Stimulated activated CD8-positive, alpha-beta memory T cell treated with anti-CD3 and anti-CD28 coated beads, Interleukin-2, amount 100 ng/mL, for 1 hour (primary cell): ENCODE results near the gene PDCD2L.
"Not testable (repeated sequence)": the region's sequence is repeated elsewhere in the genome, so short reads cannot be mapped to it uniquely, and the experiment has no call there.

Experiments
- DNase-seq, 2 donors: peaks; one replicate each; pipeline ENCODE4 v3.0.0-alpha.2; 2020; ENCODE audit warnings: low read depth in 2 of 2

The PDCD2L gene, protein sequence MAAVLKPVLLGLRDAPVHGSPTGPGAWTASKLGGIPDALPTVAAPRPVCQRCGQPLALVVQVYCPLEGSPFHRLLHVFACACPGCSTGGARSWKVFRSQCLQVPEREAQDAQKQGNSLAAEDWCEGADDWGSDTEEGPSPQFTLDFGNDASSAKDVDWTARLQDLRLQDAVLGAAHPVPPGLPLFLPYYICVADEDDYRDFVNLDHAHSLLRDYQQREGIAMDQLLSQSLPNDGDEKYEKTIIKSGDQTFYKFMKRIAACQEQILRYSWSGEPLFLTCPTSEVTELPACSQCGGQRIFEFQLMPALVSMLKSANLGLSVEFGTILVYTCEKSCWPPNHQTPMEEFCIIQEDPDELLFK

GRCh38 chr19:34404109-34404909 is at the start of gene PDCD2L:
Gene PDCD2L, plus strand, starts transcription at chr19:34404399. Its CDS starts 32 bp downstream, at chr19:34404431.
- DNase-seq = peak; percentile 76 to 91

DNA sequence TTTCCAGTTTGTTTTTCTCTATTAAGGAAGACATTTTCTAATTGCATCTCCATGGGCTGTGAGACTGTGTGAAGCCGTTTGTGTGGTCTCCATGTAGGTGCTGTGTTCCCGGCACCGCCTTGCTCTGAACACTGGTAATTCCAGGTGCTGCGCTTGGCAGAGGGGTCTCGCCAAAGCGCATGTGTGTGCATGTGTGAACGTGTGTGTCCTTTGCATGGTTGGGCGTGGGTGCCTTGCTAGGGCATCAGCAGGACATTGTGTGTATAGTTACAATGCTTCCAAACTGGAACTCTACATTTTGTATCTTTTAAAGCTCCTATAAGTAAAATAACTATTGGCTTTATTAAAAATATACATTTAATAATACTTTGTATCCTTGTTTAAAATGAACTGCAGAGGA is 49.0 kb upstream of the PDCD2L start:
- DNase-seq = no peak

DNA sequence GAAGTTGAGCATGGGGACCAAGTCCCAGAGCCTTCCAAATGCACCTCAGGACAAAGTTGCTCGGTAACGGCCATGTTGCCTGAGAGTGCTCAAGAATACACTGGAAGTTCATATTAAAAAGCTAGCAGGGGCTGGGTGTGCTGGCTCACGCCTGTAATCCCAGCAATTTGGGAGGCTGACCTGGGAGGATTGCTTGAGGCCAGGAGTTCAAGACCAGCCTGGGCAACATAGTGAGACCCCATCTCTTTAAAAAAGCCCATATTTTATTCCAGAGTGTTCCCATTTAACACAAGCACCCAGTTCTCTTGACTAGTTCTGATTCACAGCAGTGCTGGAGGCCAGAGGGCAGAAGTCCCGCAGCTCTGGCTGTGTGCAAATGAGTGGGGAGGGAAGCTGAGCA is 47.3 kb upstream of the PDCD2L start:
- DNase-seq = no peak

DNA sequence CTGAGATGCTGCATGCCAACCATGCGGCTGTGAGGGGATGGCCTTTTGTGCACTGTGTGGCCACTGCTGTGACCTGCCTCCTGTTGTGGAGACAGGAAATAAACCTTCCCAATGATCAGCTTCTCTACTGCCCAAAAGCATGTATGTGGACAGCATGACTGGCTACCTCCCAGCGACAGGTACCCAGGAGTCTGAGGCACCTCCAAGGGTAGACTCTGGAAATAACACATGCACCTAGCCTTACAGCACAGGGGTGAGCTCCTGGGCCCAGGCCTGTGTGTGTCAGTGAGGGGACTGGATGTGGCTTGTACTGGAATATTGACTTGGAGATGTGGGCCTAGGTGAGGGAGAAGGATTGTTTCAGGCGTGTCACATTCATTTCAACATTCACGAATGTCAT is 46.8 kb upstream of the PDCD2L start:
- DNase-seq = no peak

DNA sequence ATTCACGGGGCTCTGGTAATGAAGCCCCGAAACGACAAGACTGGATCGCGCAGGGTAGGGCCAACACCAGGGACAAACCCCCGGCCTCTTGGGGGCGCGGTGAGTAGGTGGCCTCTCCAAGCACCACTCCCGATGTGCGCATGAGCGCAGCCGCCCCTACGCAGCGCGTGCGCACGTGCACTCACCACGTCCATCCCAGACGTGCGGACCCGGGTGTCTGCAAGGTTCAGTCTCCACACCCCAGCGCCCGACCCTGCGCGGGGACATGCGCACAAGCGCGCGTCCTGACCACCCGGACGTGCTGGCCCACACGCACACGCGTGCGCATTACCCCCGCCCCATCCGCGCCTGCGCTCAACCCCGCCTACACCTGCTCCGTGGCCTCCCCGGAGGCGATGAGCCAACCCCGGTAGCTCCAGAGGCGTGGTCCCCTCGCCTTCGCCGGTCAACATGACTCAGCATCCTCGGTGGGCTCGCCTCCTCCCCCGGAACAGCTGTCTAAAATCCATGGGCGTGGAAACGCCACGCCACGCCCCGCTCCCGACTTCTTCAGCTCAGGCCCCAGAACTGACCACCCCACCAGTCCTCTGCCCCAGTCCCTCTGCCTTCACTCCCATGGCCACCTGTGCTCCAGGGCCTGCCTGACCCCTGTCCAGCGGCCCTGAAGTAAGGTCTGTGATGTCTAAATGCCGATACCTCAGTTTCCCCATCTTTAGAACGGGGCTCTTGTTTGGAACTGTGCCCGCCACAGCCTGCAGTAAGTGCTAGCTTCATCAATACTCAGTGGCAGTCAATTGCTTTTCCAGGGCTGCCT is 44.9 kb upstream of the PDCD2L start:
- DNase-seq = peak; percentile 86 to 87

DNA sequence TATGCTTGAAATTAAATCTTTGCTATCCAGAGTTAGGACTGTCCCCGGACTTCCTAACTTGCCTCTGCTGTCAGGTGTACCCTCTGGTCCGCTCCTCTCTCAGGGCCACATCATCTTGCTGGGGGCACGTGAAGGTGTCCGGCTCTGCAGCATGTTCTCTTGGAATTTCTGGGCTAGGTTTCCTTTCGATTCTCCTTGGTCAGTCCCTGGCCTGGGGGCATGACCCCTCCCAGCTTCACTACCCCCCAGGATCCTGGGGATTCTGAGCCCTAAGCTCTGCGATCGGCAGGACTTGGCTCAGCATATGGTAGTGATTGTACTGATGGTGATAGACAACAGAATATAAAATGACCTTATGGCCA is 44.3 kb upstream of the PDCD2L start:
- no peak for DNase-seq

GRCh38 chr19:34360354-34360909 is 43.8 kb upstream of the PDCD2L start:
- no peak for DNase-seq

GRCh38 chr19:34362679-34363069 is 41.5 kb upstream of the PDCD2L start:
- DNase-seq = no peak

- DNase-seq = no peak
Observed at GRCh38 chr19:34363094-34363493, 41.1 kb upstream of the PDCD2L start.

GRCh38 chr19:34363930-34364329 is 40.3 kb upstream of the PDCD2L start:
- DNase-seq = no peak

DNA sequence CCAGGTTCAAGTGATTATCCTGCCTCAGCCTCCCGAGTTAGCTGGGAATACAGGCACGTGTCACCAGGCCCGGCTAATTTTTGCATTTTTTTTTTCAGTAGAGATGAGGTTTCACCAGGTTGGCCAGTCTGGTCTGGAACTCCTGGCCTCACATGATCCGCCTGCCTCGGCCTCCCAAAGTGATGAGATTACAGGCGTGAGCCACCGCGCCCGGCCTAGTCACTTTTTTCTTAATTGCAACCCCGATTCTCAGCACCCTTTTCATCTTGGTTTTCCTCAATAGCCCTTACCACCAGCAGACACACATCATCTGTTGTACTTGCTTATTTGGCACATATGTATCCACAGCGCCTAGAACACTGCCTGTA is 39.8 kb upstream of the PDCD2L start:
- no peak for DNase-seq

DNA sequence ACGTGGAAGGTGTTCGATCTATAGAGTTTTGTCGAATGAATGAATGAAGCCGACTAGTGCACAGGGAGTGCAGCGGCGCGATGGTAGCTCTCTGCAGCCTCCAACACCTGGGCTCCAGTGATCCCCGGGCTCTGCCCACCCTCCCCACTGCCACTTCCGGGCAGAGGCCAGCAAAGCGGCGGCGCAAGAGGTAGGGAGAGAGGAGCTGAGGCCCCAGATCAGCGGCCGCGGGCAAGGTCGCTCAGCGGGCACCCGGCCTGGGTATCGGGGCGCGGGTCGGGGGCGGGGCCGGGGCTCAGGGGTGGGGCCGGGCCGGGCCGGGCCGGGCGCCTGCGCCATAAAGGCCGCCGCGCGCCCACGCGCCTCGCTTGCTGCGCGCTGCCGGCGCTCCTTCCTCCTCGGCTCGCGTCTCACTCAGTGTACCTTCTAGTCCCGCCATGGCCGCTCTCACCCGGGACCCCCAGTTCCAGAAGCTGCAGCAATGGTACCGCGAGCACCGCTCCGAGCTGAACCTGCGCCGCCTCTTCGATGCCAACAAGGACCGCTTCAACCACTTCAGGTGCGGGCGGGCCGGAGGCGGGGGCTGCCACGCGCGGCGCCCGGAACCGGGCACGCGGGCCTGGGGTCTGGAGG is 39.3 kb upstream of the PDCD2L start, which contains the start of gene GPI:
Gene GPI, plus strand, starts transcription at position 367 of the 633 bp plus-strand sequence. Its CDS starts 71 bp downstream, at position 438.
- DNase-seq = peak; percentile 47 to 48

DNA sequence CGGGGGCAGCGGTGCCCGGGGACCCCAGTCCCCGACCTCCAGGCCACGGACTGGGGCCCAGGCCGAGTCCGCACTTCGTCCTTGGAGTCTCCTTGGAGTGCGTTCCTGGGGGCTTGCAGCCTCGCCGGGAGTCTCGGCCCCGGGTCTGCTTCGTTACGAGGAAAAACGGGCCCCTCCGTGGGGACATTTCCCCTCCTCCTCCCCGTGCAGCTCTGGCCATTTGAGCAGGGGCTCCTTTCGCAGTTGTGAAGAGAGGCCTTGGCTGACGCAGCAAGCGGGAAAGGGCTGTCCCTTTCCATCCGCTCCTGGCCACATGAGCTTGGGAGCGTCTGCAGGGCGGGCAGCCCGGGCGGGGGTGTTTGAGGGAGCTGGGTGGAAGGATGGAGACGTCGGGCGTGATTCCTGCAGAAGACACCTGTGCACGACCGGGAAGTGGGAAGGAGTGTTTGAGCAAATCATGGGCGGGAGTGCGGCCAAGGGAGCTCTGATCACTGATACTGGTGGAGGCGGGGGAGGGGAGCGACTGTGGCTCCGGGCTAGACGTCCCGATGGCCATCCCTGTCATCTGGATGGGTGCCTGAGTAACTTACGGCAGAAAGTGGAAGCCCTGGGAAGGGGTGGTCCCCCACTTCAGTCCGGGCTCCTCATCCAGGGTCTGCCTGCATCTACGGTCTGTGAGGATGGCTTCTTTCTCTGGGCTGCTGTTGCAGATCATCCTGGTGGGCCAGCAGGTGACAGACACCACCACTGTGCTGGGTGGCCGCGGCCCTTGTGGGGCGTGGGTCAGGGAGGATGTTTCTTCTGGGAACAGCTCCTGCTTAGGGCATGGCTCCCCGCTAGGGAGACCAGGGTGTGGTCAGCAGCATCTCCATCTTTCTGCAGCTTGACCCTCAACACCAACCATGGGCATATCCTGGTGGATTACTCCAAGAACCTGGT is 38.5 kb upstream of the PDCD2L start:
- DNase-seq = no peak

GRCh38 chr19:34366738-34367623 is 37.2 kb upstream of the PDCD2L start:
- no peak for DNase-seq

- DNase-seq = no peak
Observed at GRCh38 chr19:34367624-34367957, 36.6 kb upstream of the PDCD2L start.

DNA sequence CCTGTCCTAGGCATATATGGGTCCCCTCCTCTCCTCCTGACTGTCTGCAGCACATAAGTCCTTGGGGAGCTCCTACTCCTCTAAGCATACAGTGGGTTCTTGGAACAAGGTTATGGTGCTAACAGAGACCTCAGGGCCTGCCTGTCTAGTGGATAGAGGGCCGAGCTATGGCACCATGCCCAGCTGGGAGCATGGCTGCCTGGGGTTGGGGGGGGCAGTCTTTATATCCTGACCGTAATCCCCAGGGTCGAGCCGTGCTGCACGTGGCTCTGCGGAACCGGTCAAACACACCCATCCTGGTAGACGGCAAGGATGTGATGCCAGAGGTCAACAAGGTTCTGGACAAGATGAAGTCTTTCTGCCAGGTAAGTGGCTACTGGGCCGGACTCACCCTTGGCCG is 35.9 kb upstream of the PDCD2L start:
- no peak for DNase-seq

GRCh38 chr19:34369166-34369565 is 35.0 kb upstream of the PDCD2L start:
- DNase-seq = not testable (repeated sequence)

DNA sequence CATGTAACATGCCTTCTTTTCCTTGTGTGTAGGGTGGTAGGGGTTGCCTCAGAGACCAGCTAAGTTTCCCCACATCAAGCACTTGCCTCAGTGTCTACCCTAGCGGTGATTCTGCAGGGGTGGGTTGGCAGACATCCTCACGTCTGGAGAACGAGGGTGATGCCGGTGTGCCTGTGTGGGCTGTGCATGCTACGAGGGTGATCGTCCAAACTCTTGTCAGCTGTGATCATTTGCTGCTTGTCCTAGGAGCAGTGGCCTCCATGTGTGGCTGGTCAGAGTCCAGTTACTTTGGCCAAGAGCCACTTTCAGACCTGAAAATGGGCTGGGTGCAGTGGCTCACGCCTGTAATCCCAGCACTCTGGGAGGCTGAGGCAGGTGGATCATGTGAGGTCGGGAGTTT is 34.1 kb upstream of the PDCD2L start:
- no peak for DNase-seq

DNA sequence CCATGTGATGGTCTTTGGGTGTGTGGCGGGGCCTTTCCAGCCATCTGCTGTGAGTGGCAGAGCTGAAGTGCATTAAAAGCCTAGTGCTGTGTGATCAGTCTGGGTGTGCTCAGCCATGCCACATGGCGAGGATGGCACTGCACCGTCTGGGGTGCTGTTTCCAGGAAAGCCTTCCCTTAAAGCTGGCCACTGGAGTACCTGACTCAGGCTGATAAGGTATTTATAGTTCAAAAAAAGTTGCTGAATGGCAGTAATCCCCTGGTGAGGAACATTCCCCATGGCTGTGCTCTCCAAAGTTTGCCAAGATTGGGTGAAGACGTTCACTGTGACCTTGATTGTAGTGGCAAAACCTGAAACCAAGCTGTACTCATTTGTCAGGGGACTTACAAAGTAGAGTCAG is 33.2 kb upstream of the PDCD2L start:
- DNase-seq = no peak
